Lung (tissue), 12 donors: Measurements from ENCODE around the gene SLC1A7. TPM values are rescaled to one million over a fixed set of nuclear protein-coding genes. Genes with fewer than 3 reads are reported as not detected.

ENCODE experiments used
- ATAC-seq: fragments of 200-7000 bp; cut with Tn5 transposase; one replicate; pipeline ENCODE4 v1.9.1; 2020; ENCODE audit warnings: moderate number of reproducible peaks; ENCODE audit not compliant: insufficient read depth, low FRiP score
- DNase-seq, 3 donors: peaks; one replicate each; pipeline ENCODE4 v3.0.0-alpha.2; 2013 to 2017
- H3K27ac ChIP-seq, 2 donors: one replicate each; pipeline ENCODE4 v1.5.1; 2013; ENCODE audit warnings: mild to moderate bottlenecking in 2 of 2, moderate library complexity in 2 of 2, control low read depth in 1 of 2, inconsistent platforms in 1 of 2, low read depth in 1 of 2, low read length in 1 of 2
- H3K27me3 ChIP-seq, 3 donors: one replicate each; pipeline ENCODE4 v1.5.1; 2013; ENCODE audit warnings: low read length in 2 of 3; ENCODE audit not compliant: control insufficient read depth in 3 of 3, insufficient read depth in 3 of 3
- H3K36me3 ChIP-seq, 4 donors: one replicate each; pipeline ENCODE4 v1.5.1; 2013; ENCODE audit warnings: low read length in 4 of 4, mild to moderate bottlenecking in 1 of 4, moderate library complexity in 1 of 4; ENCODE audit not compliant: control insufficient read depth in 4 of 4, insufficient read depth in 4 of 4
- H3K4me1 ChIP-seq, 5 donors: one replicate each; pipeline ENCODE4 v1.5.1; 2013; ENCODE audit warnings: low read length in 5 of 5, mild to moderate bottlenecking in 2 of 5, moderate library complexity in 1 of 5; ENCODE audit not compliant: control insufficient read depth in 5 of 5, insufficient read depth in 5 of 5
- H3K4me3 ChIP-seq: one replicate; pipeline ENCODE4 v1.5.1; 2013; ENCODE audit warnings: mild to moderate bottlenecking, control low read depth, moderate library complexity
- H3K9ac ChIP-seq, 2 donors: one replicate each; pipeline ENCODE4 v1.5.1; 2013; ENCODE audit warnings: low read length in 2 of 2, control low read depth in 1 of 2; ENCODE audit not compliant: insufficient read depth in 1 of 2
- H3K9me3 ChIP-seq, 4 donors: one replicate each; pipeline ENCODE4 v1.5.1; 2013; ENCODE audit warnings: low read length in 3 of 4, mild to moderate bottlenecking in 1 of 4, moderate library complexity in 1 of 4; ENCODE audit not compliant: control insufficient read depth in 4 of 4, insufficient read depth in 3 of 4
- WGBS, 2 donors: extraction: QIAGEN DNeasy Blood & Tissue Kit; methylation state at CpG; one replicate each; pipeline ENCODE4 v1.1.7; 2013; 5-methylcytosine and 5-hydroxymethylcytosine counted together
- polyA plus RNA-seq, 2 donors: library from polyadenylated mRNA; stranded (reverse); fragments of 200-250 nt; gene quantifications; one replicate each; pipeline ENCODE4 v1.2.1, GENCODE V29; 2013
- total RNA-seq, 2 donors: library from RNA; depleted of rRNA in 1 of 2; stranded (reverse); fragments of >200 nt in 1 of 2; gene quantifications; one replicate each; pipeline ENCODE4 v1.2.1, GENCODE V29; 2014 to 2021
- TF ChIP-seq, protein P1 (sequence below): IDR thresholded peaks from 2 replicates; pipeline ENCODE4 v1.5.1; 2012; ENCODE audit warnings: mild to moderate bottlenecking; ENCODE audit errors: control extremely low read depth, extremely low read depth
- donor health status: control.
- donor health status: control.
- donor health status: Bipolar disorder and iron deficiency.
- donor health status: healthy.
- donor health status: DM: yes; HTN: yes; CAD: no.

Gene SLC1A7
- total and polyA plus RNA-seq, 4 donors: 0.14 to 0.81 (median 0.38) TPM

DNA sequence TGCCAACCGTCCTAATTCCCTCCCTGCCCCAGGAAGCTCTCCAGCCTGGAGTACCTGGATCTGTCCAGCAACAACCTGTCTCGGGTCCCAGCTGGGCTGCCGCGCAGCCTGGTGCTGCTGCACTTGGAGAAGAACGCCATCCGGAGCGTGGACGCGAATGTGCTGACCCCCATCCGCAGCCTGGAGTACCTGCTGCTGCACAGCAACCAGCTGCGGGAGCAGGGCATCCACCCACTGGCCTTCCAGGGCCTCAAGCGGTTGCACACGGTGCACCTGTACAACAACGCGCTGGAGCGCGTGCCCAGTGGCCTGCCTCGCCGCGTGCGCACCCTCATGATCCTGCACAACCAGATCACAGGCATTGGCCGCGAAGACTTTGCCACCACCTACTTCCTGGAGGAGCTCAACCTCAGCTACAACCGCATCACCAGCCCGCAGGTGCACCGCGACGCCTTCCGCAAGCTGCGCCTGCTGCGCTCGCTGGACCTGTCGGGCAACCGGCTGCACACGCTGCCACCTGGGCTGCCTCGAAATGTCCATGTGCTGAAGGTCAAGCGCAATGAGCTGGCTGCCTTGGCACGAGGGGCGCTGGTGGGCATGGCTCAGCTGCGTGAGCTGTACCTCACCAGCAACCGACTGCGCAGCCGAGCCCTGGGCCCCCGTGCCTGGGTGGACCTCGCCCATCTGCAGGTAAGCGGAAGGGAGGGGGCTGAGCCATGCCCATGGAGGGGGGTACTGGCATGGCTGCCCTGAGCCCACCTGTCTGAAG lies 63.9 kb downstream of the SLC1A7 start:
- DNase-seq: no peak
- H3K4me1 ChIP-seq: peaks cover 0 to 10% (median 4%) of the 10 kb centered on the region in 5 donors
- 95% methylated on average over 46 of the region's 46 CpGs for WGBS, 2 donors
- H3K36me3 ChIP-seq: peaks cover 0 to 6% (median 4%) of the 10 kb centered on the region in 4 donors
- TF ChIP-seq, protein P1, sequence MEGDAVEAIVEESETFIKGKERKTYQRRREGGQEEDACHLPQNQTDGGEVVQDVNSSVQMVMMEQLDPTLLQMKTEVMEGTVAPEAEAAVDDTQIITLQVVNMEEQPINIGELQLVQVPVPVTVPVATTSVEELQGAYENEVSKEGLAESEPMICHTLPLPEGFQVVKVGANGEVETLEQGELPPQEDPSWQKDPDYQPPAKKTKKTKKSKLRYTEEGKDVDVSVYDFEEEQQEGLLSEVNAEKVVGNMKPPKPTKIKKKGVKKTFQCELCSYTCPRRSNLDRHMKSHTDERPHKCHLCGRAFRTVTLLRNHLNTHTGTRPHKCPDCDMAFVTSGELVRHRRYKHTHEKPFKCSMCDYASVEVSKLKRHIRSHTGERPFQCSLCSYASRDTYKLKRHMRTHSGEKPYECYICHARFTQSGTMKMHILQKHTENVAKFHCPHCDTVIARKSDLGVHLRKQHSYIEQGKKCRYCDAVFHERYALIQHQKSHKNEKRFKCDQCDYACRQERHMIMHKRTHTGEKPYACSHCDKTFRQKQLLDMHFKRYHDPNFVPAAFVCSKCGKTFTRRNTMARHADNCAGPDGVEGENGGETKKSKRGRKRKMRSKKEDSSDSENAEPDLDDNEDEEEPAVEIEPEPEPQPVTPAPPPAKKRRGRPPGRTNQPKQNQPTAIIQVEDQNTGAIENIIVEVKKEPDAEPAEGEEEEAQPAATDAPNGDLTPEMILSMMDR: no peak
- no peak overlapping the region for H3K9ac ChIP-seq
- no peak for ATAC-seq
- H3K27me3 ChIP-seq: no peaks in the 10 kb centered on the region
- no peaks in the 10 kb centered on the region for H3K9me3 ChIP-seq
- H3K27ac ChIP-seq: no peak overlapping the region
- no peak overlapping the region for H3K4me3 ChIP-seq

DNA sequence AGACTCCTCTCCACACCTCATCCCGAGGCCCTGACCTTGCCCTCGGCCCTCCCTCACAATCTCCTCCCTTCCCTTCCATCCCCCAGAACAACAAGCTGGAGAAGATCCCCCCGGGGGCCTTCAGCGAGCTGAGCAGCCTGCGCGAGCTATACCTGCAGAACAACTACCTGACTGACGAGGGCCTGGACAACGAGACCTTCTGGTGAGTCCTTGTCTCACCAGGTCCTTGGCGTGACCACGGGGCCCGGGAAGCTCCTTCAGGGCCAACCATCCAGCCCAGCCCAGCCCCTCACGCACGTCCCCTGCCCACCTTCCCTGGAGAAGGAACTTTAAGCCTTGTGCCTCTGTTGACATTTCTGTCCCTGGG lies 64.9 kb downstream of the SLC1A7 start:
- Histone ChIP-seq H3K36me3 (peaks cover 0 to 4% (median 4%) of the 10 kb centered on the region in 4 donors), H3K9ac (no peak overlapping the region), H3K4me3 (no peak overlapping the region), H3K27me3 (no peaks in the 10 kb centered on the region), H3K27ac (no peak overlapping the region), H3K4me1 (peaks cover 0 to 3% (median 1%) of the 10 kb centered on the region in 5 donors), H3K9me3 (no peaks in the 10 kb centered on the region)
- DNase-seq (no peak), ATAC-seq (no peak)
- TF ChIP-seq, protein P1: no peak
- 94 to 97% methylated on average over 13 of the region's 13 CpGs for WGBS, 2 donors

- no peaks in the 10 kb centered on the region for H3K9me3 ChIP-seq
- ATAC-seq (no peak), DNase-seq (no peak)
- H3K27ac ChIP-seq: no peak overlapping the region
- peaks cover 0 to 1% (median 0%) of the 10 kb centered on the region in 5 donors for H3K4me1 ChIP-seq
- WGBS, 2 donors: 87 to 92% methylated on average over 19 of the region's 19 CpGs
- TF ChIP-seq, protein P1: no peak
- H3K27me3 ChIP-seq: no peaks in the 10 kb centered on the region
- H3K9ac ChIP-seq: no peak overlapping the region
- H3K4me3 ChIP-seq: no peak overlapping the region
- H3K36me3 ChIP-seq: peaks cover 0 to 4% (median 2%) of the 10 kb centered on the region in 4 donors
Observed at GRCh38 chr1:53076721-53077598, 65.5 kb downstream of the SLC1A7 start.
